SK-N-SH (cell line): Measurements from ENCODE around the gene LMNB1. TPM values are rescaled to one million over a fixed set of nuclear protein-coding genes. Genes with fewer than 3 reads are reported as not detected.

Experiments used
- CTCF ChIA-PET: fragments of 300-600, 350-600 bp; formaldehyde crosslinking; extraction: SDS; loops from one replicate; lab custom pipeline; 2021; lab: Yijun Ruan, JAX
- POLR2A ChIA-PET: fragments of 350-600 bp; sonication (Branson Sonifier 250); formaldehyde crosslinking; extraction: SDS; loops from one replicate; lab custom pipeline; 2020; ENCODE audit warnings: antibody characterized with exemption, inconsistent platforms; lab: Yijun Ruan, JAX
- DNase-seq: peaks from one replicate; pipeline ENCODE4 v3.0.0; 2012
- H2AFZ ChIP-seq: fragments of 200-600 bp; sonication (generic); 2 replicates; pipeline ENCODE4 v1.8.1; 2016; ENCODE audit warnings: antibody characterized with exemption, mild to moderate bottlenecking, low read depth
- H3F3A ChIP-seq: fragments of 200-600 bp; sonication (generic); replicated peaks from 2 replicates; pipeline ENCODE3; 2016; ENCODE audit warnings: antibody characterized with exemption, mild to moderate bottlenecking; ENCODE audit not compliant: insufficient read depth
- H3K27ac ChIP-seq, 2 experiments: fragments of 200-500 bp in 1 of 2; fragments of 200-600 bp in 1 of 2; sonication (Bioruptor generic) in 1 of 2; sonication (generic), shearing (Covaris generic) in 1 of 2; 2 replicates each; pipeline versions ENCODE4 v1.5.1 to v1.6.1; 2014 to 2016; ENCODE audit warnings: low read depth in 2 of 2, inconsistent platforms in 1 of 2, low read length in 1 of 2, mild to moderate bottlenecking in 1 of 2, mixed read lengths in 1 of 2
- H3K27me3 ChIP-seq: fragments of 200-600 bp; sonication (generic), shearing (Covaris generic); 2 replicates; pipeline ENCODE4 v1.6.1; 2016; ENCODE audit warnings: mixed run types; ENCODE audit not compliant: insufficient read depth
- H3K36me3 ChIP-seq, 2 experiments: fragments of 200-500 bp in 1 of 2; fragments of 200-600 bp in 1 of 2; sonication (Bioruptor generic) in 1 of 2; sonication (generic) in 1 of 2; replicated peaks in 1 of 2; 2 replicates each; pipeline versions ENCODE3 to v1.5.1; 2014 to 2016; ENCODE audit warnings: low read length in 1 of 2, mild to moderate bottlenecking in 1 of 2; ENCODE audit not compliant: insufficient read depth in 2 of 2, control insufficient read depth in 1 of 2
- H3K4me1 ChIP-seq, 2 experiments: fragments of 200-500 bp in 1 of 2; fragments of 200-600 bp in 1 of 2; sonication (Bioruptor generic) in 1 of 2; sonication (generic), shearing (Covaris generic) in 1 of 2; 2 replicates each; pipeline versions ENCODE4 v1.5.1 to v1.6.1; 2014 to 2016; ENCODE audit warnings: low read depth in 1 of 2, low read length in 1 of 2, mixed run types in 1 of 2; ENCODE audit not compliant: insufficient read depth in 2 of 2, control insufficient read depth in 1 of 2
- H3K4me2 ChIP-seq: fragments of 200-600 bp; sonication (generic), shearing (Covaris generic); 2 replicates; pipeline ENCODE4 v1.6.1; 2017; ENCODE audit warnings: mixed run types
- H3K4me3 ChIP-seq, 2 experiments: fragments of 200-500 bp in 1 of 2; fragments of 200-600 bp in 1 of 2; sonication (Bioruptor generic) in 1 of 2; sonication (generic), shearing (Covaris generic) in 1 of 2; 2 replicates each; pipeline versions ENCODE4 v1.5.1 to v1.8.1; 2014 to 2016; ENCODE audit warnings: low read depth in 2 of 2, inconsistent platforms in 1 of 2, low read length in 1 of 2, mild to moderate bottlenecking in 1 of 2, mixed read lengths in 1 of 2, moderate library complexity in 1 of 2
- H3K79me2 ChIP-seq: fragments of 200-600 bp; sonication (generic); 2 replicates; pipeline ENCODE4 v1.8.1; 2017; ENCODE audit warnings: mild to moderate bottlenecking; ENCODE audit not compliant: insufficient read depth
- H3K9ac ChIP-seq: fragments of 200-600 bp; sonication (generic); 2 replicates; pipeline ENCODE4 v1.6.1; 2017; ENCODE audit warnings: mixed run types
- H3K9me2 ChIP-seq: fragments of 200-600 bp; sonication (generic); 2 replicates; pipeline ENCODE4 v1.6.1; 2017; ENCODE audit warnings: mixed run types
- H3K9me3 ChIP-seq: fragments of 200-600 bp; sonication (generic); 2 replicates; pipeline ENCODE4 v1.6.1; 2017; ENCODE audit warnings: mixed run types, mild to moderate bottlenecking, moderate library complexity
- H4K20me1 ChIP-seq: fragments of 200-600 bp; sonication (generic); 2 replicates; pipeline ENCODE4 v1.6.1; 2017; ENCODE audit warnings: mild to moderate bottlenecking, mixed run types; ENCODE audit not compliant: insufficient read depth
- ELF1 ChIP-seq: IDR thresholded peaks from 2 replicates; pipeline ENCODE4 v1.4.0; 2012
- EP300 ChIP-seq, 2 experiments: IDR thresholded peaks; 2 replicates each; pipeline versions ENCODE4 v1.4.0 to v1.6.1; 2012; ENCODE audit warnings: borderline replicate concordance in 1 of 2, low read depth in 1 of 2, low read length in 1 of 2
- EZH2phosphoT487 ChIP-seq: fragments of 200-600 bp; sonication (generic); IDR thresholded peaks from 2 replicates; pipeline ENCODE4 v1.6.1; 2017; ENCODE audit warnings: low read depth, mixed run types, mild to moderate bottlenecking, antibody characterized with exemption, moderate library complexity, borderline replicate concordance
- FOSL2 ChIP-seq: IDR thresholded peaks from 2 replicates; pipeline ENCODE4 v1.4.0; 2012; ENCODE audit warnings: low read depth, mild to moderate bottlenecking, moderate library complexity, borderline replicate concordance
- FOXJ3 ChIP-seq: sonication (generic); formaldehyde crosslinking; IDR thresholded peaks from 2 replicates; pipeline ENCODE4 v1.5.1; 2020; ENCODE audit warnings: mild to moderate bottlenecking, missing genetic modification reagents
- FOXM1 ChIP-seq: IDR thresholded peaks from 2 replicates; pipeline ENCODE4 v1.4.0; 2012; ENCODE audit warnings: low read depth, mild to moderate bottlenecking
- GATA2 ChIP-seq: sonication (generic); formaldehyde crosslinking; IDR thresholded peaks from 2 replicates; pipeline ENCODE4 v1.5.0; 2020; ENCODE audit warnings: mild to moderate bottlenecking, missing genetic modification reagents
- JUND ChIP-seq: IDR thresholded peaks from 2 replicates; pipeline ENCODE4 v1.4.0; 2012
- MEF2A ChIP-seq: IDR thresholded peaks from 2 replicates; pipeline ENCODE4 v1.4.0; 2012; ENCODE audit warnings: low read depth, borderline replicate concordance
- NFIC ChIP-seq: IDR thresholded peaks from 2 replicates; pipeline ENCODE4 v1.4.0; 2012; ENCODE audit warnings: borderline replicate concordance
- NRF1 ChIP-seq: IDR thresholded peaks from 2 replicates; pipeline ENCODE4 v1.6.1; 2012; ENCODE audit warnings: low read depth, mild to moderate bottlenecking, low read length
- RAD21 ChIP-seq: IDR thresholded peaks from 2 replicates; pipeline ENCODE4 v1.6.1; 2012; ENCODE audit warnings: mild to moderate bottlenecking, low read length
- RCOR1 ChIP-seq: fragments of 150-350 bp; IDR thresholded peaks from 2 replicates; pipeline ENCODE4 v1.6.1; 2017; ENCODE audit warnings: antibody characterized with exemption, low read length
- RXRA ChIP-seq: IDR thresholded peaks from 2 replicates; pipeline ENCODE4 v1.4.0; 2012; ENCODE audit warnings: low read depth, mild to moderate bottlenecking, borderline replicate concordance
- TEAD4 ChIP-seq: IDR thresholded peaks from 2 replicates; pipeline ENCODE4 v1.4.0; 2012; ENCODE audit warnings: mild to moderate bottlenecking, borderline replicate concordance; ENCODE audit not compliant: insufficient read depth
- YY1 ChIP-seq: IDR thresholded peaks from 2 replicates; pipeline ENCODE4 v1.4.0; 2012; ENCODE audit warnings: low read depth, mild to moderate bottlenecking
- WGBS: methylation state at CpG from one replicate; pipeline ENCODE4 v1.1.6; 2017; ENCODE audit warnings: low lambda C conversion rate; 5-methylcytosine and 5-hydroxymethylcytosine counted together
- polyA plus RNA-seq, 3 experiments: library from polyadenylated mRNA; depleted of rRNA; stranded (reverse); fragments of >200 nt; gene quantifications; 2 replicates each; pipeline ENCODE4 v1.2.3, GENCODE V29; 2012
- TF ChIP-seq, protein P1 (sequence below): IDR thresholded peaks from 2 replicates; pipeline ENCODE4 v1.4.0; 2012; ENCODE audit warnings: low read depth, borderline replicate concordance
- TF ChIP-seq, protein P2 (sequence below): IDR thresholded peaks from 2 replicates; pipeline ENCODE4; 2012
- TF ChIP-seq, protein P3 (sequence below): fragments of 150-350 bp; IDR thresholded peaks from 2 replicates; pipeline ENCODE4 v1.6.1; 2017; ENCODE audit warnings: antibody characterized with exemption, low read length, low read depth, borderline replicate concordance
- TF ChIP-seq, protein P4 (sequence below): IDR thresholded peaks from 2 replicates; pipeline ENCODE4 v1.4.0; 2012; ENCODE audit warnings: low read depth

LMNB1 gene
- polyA plus RNA-seq, 1 of the 3 experiments (the other 2 are of a cell fraction): 34.9 TPM

DNA sequence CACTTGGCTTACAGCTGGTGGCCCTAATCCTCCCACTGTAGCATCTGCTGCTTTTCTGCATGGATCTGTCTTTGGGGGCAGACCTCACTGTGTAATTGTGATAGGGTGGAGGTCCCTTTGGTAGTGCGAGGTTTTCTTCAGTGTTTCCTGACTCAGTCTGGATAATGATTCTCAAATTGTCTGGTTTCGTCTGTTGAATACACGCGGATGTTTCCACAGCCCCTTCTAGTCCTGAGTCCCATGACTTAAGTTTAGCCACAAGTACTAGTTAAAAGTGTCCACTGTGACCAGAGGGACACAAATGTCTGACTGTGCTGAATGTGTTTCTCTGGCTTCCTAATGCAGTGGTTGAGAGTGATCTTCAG is 70.5 kb downstream of the LMNB1 start:
- no peak overlapping the region for H3K4me2 ChIP-seq
- POLR2A ChIA-PET: no interaction called here

DNA sequence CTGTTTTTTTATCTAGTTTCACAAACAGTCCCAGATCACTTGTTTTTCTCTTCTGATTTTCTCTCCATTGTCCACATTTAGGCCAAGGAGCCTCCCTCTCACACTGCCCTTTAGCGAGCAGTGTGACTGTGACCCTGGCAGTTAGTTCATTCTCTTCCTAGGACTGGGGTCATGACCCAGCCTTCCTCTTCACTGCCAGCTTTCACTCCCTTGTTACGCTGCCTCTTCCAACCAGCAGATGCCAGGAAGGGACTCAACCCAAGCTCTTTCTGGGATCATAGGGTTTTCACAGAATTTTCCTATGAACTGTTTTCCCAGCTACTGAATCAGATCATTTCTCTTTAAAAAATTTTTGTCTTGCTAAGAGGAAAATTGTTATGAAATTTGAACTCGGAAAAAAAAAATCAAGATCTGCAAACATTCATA is 70.9 kb downstream of the LMNB1 start:
- CTCF ChIA-PET: interaction anchor here (1.1 to 1.7 kb wide), 3 partner anchors 17 to 386 kb away, joined by 3 to 5 read pairs (median 5); no protein-coding TSS in a partner anchor
- 95% methylated on average over 3 of the region's 3 CpGs for WGBS
- no peak for DNase-seq

More for the DNA sequence above, 70.5 kb downstream of the LMNB1 start:
- no peaks in the 10 kb centered on the region for H3K9me3 ChIP-seq
- CTCF ChIA-PET: interaction anchor here (0.9 kb wide), 1 partner anchor 119 kb away, joined by 5 read pairs; no protein-coding TSS in a partner anchor
- H3K9me2 ChIP-seq: no peaks in the 10 kb centered on the region
- peak overlapping the region in 1 of 2 experiments; percentile 77; a peak in 2 of 4 replicates for H3K27ac ChIP-seq
- H2AFZ ChIP-seq: no peak overlapping the region
- DNase-seq: no peak
- no peak overlapping the region for H3K9ac ChIP-seq
- H3K27me3 ChIP-seq: no peaks in the 10 kb centered on the region
- TF ChIP-seq FOXJ3 (CRISPR knock-in tag) (no peak), FOSL2 (no peak), EP300 (IDR thresholded peaks at IDR 0.05; ENCODE audit: borderline replicate concordance in 1 of 2, low read depth in 1 of 2, low read length in 1 of 2) (no peak), FOXM1 (no peak), TEAD4 (no peak), MEF2A (no peak), EZH2phosphoT487 (no peak), JUND (no peak), NFIC (no peak), NRF1 (no peak), RAD21 (no peak), YY1 (no peak)
- TF ChIP-seq, protein P1, sequence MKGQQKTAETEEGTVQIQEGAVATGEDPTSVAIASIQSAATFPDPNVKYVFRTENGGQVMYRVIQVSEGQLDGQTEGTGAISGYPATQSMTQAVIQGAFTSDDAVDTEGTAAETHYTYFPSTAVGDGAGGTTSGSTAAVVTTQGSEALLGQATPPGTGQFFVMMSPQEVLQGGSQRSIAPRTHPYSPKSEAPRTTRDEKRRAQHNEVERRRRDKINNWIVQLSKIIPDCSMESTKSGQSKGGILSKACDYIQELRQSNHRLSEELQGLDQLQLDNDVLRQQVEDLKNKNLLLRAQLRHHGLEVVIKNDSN: no peak
- TF ChIP-seq, protein P2, sequence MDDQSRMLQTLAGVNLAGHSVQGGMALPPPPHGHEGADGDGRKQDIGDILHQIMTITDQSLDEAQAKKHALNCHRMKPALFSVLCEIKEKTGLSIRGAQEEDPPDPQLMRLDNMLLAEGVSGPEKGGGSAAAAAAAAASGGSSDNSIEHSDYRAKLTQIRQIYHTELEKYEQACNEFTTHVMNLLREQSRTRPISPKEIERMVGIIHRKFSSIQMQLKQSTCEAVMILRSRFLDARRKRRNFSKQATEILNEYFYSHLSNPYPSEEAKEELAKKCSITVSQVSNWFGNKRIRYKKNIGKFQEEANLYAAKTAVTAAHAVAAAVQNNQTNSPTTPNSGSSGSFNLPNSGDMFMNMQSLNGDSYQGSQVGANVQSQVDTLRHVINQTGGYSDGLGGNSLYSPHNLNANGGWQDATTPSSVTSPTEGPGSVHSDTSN: no peak
- TF ChIP-seq, protein P3, sequence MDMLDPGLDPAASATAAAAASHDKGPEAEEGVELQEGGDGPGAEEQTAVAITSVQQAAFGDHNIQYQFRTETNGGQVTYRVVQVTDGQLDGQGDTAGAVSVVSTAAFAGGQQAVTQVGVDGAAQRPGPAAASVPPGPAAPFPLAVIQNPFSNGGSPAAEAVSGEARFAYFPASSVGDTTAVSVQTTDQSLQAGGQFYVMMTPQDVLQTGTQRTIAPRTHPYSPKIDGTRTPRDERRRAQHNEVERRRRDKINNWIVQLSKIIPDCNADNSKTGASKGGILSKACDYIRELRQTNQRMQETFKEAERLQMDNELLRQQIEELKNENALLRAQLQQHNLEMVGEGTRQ: no peak
- H3K79me2 ChIP-seq: no peaks in the 10 kb centered on the region
- H3K4me1 ChIP-seq: peaks cover 0 to 22% of the 10 kb centered on the region in 2 experiments; a peak in 3 of 4 replicates
- no peaks in the 10 kb centered on the region for H3K36me3 ChIP-seq
- H4K20me1 ChIP-seq: no peaks in the 10 kb centered on the region
- 98% methylated on average over 4 of the region's 4 CpGs for WGBS
- no peak overlapping the region for H3K4me3 ChIP-seq
- H3F3A ChIP-seq: no peaks in the 10 kb centered on the region

More for the DNA sequence above, 70.9 kb downstream of the LMNB1 start:
- no peak overlapping the region for H3K4me3 ChIP-seq
- POLR2A ChIA-PET: no interaction called here
- H3K4me1 ChIP-seq: peaks cover 0 to 22% of the 10 kb centered on the region in 2 experiments; a peak in 3 of 4 replicates
- no peak overlapping the region for H2AFZ ChIP-seq
- no peak overlapping the region for H3K9ac ChIP-seq
- H3K9me2 ChIP-seq: no peaks in the 10 kb centered on the region
- no peaks in the 10 kb centered on the region for H3F3A ChIP-seq
- no peaks in the 10 kb centered on the region for H3K79me2 ChIP-seq
- H3K27ac ChIP-seq: peak overlapping the region in 1 of 2 experiments; percentile 77; a peak in 1 of 4 replicates
- H3K9me3 ChIP-seq: no peaks in the 10 kb centered on the region
- no peaks in the 10 kb centered on the region for H4K20me1 ChIP-seq
- H3K27me3 ChIP-seq: no peaks in the 10 kb centered on the region
- H3K4me2 ChIP-seq: no peak overlapping the region
- no peaks in the 10 kb centered on the region for H3K36me3 ChIP-seq
- TF ChIP-seq, protein P3: no peak
- TF ChIP-seq RAD21 (no peak), RXRA (no peak), TEAD4 (no peak), GATA2 (CRISPR knock-in tag) (no peak), NRF1 (no peak), ELF1 (no peak), RCOR1 (no peak), MEF2A (no peak)
- TF ChIP-seq, protein P4, sequence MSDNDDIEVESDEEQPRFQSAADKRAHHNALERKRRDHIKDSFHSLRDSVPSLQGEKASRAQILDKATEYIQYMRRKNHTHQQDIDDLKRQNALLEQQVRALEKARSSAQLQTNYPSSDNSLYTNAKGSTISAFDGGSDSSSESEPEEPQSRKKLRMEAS: no peak
